ENCODE measurements around the gene ALG11.
"Not testable (repeated sequence)": the region's sequence is repeated elsewhere in the genome, so short reads cannot be mapped to it uniquely, and the experiment has no call there.

The ALG11 gene

DNA sequence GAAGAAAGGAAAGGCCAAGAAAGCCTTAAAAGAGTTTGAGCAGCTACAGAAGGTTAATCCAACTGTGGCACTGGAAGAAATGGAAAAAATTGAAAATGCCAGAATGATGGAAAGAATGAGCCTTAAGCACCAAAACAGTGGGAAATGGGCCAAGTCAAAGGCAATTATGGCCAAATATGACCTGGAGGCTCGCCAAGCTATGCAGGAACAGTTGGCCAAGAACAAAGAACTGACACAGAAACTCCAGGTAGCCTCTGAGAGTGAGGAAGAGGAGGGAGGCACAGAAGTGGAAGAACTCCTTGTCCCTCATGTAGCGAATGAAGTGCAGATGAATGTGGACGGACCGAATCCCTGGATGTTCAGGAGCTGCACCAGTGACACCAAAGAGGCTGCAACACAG, 17.4 kb downstream of the ALG11 start:
- DNase-seq (ENCODE audit: low read depth), result no peak

GRCh38 chr13:52030401-52030800, 18.2 kb downstream of the ALG11 start:
- not testable (repeated sequence) for DNase-seq (ENCODE audit: low read depth)

- no peak for DNase-seq (ENCODE audit: low read depth)
Measured at GRCh38 chr13:52033039-52033438, 20.8 kb downstream of the ALG11 start.

- no peak for DNase-seq (ENCODE audit: low read depth)
Measured at GRCh38 chr13:52034616-52035226, 22.5 kb downstream of the ALG11 start.

GRCh38 chr13:52036037-52036436, 23.8 kb downstream of the ALG11 start:
- DNase-seq (ENCODE audit: low read depth), result no peak

DNA sequence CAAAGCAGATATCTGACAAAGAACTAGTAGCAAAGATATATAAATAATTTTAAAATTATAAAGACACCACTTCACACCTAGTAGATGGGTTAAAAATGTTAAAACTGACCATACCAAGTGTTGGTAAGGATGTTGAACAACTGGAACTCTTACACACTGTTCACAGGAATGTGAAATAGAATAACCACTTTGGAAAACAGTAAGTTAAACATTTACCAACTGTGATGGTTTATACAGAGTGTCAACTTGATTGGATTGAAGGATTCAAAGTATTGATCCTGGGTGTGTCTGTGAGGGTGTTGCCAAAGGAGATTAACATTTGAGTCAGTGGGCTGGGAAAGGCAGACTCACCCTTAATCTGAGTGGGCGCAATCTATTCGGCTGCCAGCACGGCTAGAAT, 31.5 kb downstream of the ALG11 start:
- DNase-seq (ENCODE audit: low read depth), result no peak

- no peak for DNase-seq (ENCODE audit: low read depth)
Measured at GRCh38 chr13:52047463-52047862, 35.3 kb downstream of the ALG11 start.

DNA sequence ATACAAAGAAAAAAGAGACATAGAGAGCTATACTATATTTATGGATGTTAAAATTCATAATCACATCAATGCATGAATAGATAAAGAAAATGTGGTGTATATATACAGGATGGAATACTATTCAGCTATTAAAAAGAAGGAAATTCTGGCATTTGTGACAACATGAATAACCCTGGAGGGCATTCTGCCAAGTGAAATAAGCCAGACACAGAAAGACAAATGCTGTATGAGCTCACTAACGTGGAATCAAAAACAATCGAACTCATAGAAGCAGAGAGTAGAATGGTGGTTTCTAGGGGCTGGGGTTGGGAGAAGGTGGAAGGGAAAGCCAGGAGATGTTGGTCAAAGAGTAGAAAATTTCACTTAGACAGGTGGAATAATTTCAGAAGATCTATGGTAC, 36.3 kb downstream of the ALG11 start:
- no peak for DNase-seq (ENCODE audit: low read depth)

DNA sequence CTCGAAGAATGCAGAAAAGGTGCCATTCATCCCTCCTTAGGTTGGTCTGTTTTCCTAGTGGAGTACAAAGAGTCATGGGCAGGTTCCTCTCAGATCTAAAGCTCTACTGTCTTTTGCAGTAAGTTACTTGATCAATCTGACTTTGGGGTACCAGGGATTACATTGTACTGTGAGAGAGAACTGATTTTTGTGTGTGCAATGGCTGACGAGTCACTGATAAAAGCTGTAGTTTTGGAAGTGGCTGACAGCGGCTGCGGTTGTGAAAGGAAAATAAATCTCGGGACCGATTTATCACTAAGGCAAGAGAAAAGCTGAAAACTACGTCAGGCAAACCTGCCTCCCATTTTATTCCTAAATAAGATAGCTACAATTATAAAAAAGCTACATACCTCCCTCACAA, 39.2 kb downstream of the ALG11 start:
- no peak for DNase-seq (ENCODE audit: low read depth)

DNA sequence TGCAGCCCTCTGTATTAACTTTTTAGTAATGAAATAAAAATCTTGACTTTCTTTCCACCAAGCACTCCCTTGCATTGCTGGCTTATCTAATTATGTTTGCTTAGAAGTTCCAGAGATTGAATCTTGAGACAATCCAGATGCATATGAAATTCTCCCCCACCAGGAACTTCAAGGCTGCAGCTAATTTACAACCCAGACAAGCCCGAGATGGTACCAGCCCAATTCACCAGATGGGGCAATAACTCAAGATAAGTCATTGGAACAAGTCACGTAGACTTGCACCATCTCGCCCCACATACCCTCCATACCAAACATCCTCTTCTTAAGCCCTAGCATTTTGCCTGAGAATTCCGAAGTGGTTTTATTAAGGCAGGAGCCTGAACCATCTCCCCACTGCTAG, 41.3 kb downstream of the ALG11 start:
- no peak for DNase-seq (ENCODE audit: low read depth)

DNA sequence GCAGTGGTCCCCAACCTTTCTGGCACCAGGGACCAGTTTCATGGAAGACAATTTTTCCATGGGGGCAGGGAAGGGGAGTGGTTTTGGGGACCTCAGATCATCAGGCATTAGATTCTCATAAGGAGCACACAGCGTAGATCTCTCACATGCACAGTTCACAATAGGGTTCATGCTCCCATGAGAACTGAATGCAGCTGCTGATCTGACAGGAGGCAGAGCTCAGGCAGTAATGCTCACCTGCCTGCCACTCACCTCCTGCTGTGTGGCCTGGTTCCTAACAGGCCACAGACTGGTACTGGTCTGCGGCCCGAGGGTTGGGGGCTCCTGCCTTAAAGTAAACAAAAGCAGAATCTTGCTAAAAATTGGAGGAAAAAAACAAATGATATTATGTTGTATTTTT, 48.9 kb downstream of the ALG11 start:
- DNase-seq (ENCODE audit: low read depth), result not testable (repeated sequence)

- DNase-seq (ENCODE audit: low read depth), result no peak
Measured at GRCh38 chr13:52061587-52061986, 49.4 kb downstream of the ALG11 start.

DNA sequence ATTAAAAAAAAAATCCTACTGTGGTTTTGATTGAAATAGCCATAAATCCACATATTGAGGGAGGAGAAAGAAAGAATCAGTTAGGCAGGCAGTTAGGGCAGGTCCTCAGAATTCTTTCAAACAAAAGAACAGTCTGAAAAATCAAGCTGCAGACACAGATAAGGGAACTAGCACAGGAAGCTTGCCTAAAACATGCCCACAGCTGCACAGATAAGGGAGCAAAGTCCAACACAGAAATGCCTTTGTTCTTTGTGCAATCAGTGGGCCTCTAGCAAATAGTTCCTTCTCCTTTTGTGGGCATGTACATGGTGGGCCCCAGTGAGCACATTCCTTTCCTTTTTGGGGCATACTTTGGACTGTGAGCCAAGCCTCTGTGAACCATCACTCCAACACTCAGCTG, 55.0 kb downstream of the ALG11 start:
- DNase-seq (ENCODE audit: low read depth), result no peak

GRCh38 chr13:52070929-52071523, 58.8 kb downstream of the ALG11 start:
- no peak for DNase-seq (ENCODE audit: low read depth)
